ENCODE results near the gene TNRC6C. TPM values are rescaled to one million over a fixed set of nuclear protein-coding genes. Genes with fewer than 3 reads are reported as not detected.

TNRC6C gene
- total and polyA plus RNA-seq, 2 of the 13 experiments (the other 11 are each of a cell fraction or from before 2014, with no cell fraction given) = 0.66 to 4.9 TPM

DNA sequence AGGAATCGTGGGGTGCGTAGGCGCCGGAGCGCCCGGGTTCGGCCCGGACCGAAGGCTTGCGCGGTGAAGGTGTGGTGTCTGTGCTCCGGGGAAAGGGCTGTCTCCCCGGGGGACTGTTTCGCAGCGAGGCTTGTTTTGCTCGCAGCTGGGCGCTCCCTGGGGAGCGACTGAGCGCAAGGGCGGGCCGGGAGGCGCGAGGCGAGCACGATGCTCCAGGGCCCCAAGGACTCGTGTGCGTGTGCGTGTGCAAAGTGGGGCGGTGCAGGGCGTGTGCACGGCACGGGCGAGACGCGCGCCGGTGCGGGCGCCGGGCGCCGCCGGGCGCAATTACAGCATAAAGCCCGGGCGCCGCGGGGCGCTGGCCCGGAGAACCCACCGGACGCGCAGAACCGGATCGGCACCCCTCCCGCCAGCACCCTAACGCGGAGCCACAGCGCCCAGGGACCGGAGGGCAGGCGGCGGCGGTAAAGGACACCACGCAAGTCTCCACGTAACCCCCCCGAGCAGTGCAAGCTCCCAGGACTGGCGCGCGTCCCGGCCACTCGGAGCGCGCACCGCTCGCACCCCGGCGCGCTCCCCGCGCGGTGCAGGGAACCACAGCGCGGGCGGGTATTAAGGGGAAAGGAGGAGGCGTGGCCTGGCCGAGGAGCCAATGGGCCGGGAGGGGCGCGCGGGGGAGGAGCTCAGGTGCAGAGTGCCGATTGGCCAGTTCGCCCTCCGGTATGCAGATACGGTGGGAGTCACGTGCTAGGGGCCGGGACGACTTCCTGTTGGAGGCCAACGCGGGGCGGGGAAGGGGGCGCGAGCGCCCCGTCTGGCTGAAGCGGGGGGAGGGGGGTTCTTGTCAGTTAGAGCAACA lies at the start of gene TNRC6C (continued):
- TF ChIP-seq, protein P1, sequence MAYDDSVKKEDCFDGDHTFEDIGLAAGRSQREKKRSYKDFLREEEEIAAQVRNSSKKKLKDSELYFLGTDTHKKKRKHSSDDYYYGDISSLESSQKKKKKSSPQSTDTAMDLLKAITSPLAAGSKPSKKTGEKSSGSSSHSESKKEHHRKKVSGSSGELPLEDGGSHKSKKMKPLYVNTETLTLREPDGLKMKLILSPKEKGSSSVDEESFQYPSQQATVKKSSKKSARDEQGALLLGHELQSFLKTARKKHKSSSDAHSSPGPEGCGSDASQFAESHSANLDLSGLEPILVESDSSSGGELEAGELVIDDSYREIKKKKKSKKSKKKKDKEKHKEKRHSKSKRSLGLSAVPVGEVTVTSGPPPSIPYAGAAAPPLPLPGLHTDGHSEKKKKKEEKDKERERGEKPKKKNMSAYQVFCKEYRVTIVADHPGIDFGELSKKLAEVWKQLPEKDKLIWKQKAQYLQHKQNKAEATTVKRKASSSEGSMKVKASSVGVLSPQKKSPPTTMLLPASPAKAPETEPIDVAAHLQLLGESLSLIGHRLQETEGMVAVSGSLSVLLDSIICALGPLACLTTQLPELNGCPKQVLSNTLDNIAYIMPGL (CRISPR knock-in tag; IDR thresholded peaks at IDR 0.05; ENCODE audit: borderline replicate concordance in 1 of 2, low read depth in 1 of 2) = peak; percentile 71 to 84; a peak in 3 of 4 replicates
- TF ChIP-seq ZKSCAN8 (CRISPR knock-in tag; IDR thresholded peaks at IDR 0.05; ENCODE audit: borderline replicate concordance) (no peak), HNF1A (IDR thresholded peaks at IDR 0.05; ENCODE audit: low read depth) (no peak), HNF1A (CRISPR knock-in tag; IDR thresholded peaks at IDR 0.05; ENCODE audit: borderline replicate concordance) (peak; percentile 87), TGIF2 (CRISPR knock-in tag; IDR thresholded peaks at IDR 0.05) (peak; percentile 96), RARG (CRISPR knock-in tag; IDR thresholded peaks at IDR 0.05; ENCODE audit: low read depth) (no peak; the same call in 1 of the 2 replicates)
- TF ChIP-seq, protein P2, sequence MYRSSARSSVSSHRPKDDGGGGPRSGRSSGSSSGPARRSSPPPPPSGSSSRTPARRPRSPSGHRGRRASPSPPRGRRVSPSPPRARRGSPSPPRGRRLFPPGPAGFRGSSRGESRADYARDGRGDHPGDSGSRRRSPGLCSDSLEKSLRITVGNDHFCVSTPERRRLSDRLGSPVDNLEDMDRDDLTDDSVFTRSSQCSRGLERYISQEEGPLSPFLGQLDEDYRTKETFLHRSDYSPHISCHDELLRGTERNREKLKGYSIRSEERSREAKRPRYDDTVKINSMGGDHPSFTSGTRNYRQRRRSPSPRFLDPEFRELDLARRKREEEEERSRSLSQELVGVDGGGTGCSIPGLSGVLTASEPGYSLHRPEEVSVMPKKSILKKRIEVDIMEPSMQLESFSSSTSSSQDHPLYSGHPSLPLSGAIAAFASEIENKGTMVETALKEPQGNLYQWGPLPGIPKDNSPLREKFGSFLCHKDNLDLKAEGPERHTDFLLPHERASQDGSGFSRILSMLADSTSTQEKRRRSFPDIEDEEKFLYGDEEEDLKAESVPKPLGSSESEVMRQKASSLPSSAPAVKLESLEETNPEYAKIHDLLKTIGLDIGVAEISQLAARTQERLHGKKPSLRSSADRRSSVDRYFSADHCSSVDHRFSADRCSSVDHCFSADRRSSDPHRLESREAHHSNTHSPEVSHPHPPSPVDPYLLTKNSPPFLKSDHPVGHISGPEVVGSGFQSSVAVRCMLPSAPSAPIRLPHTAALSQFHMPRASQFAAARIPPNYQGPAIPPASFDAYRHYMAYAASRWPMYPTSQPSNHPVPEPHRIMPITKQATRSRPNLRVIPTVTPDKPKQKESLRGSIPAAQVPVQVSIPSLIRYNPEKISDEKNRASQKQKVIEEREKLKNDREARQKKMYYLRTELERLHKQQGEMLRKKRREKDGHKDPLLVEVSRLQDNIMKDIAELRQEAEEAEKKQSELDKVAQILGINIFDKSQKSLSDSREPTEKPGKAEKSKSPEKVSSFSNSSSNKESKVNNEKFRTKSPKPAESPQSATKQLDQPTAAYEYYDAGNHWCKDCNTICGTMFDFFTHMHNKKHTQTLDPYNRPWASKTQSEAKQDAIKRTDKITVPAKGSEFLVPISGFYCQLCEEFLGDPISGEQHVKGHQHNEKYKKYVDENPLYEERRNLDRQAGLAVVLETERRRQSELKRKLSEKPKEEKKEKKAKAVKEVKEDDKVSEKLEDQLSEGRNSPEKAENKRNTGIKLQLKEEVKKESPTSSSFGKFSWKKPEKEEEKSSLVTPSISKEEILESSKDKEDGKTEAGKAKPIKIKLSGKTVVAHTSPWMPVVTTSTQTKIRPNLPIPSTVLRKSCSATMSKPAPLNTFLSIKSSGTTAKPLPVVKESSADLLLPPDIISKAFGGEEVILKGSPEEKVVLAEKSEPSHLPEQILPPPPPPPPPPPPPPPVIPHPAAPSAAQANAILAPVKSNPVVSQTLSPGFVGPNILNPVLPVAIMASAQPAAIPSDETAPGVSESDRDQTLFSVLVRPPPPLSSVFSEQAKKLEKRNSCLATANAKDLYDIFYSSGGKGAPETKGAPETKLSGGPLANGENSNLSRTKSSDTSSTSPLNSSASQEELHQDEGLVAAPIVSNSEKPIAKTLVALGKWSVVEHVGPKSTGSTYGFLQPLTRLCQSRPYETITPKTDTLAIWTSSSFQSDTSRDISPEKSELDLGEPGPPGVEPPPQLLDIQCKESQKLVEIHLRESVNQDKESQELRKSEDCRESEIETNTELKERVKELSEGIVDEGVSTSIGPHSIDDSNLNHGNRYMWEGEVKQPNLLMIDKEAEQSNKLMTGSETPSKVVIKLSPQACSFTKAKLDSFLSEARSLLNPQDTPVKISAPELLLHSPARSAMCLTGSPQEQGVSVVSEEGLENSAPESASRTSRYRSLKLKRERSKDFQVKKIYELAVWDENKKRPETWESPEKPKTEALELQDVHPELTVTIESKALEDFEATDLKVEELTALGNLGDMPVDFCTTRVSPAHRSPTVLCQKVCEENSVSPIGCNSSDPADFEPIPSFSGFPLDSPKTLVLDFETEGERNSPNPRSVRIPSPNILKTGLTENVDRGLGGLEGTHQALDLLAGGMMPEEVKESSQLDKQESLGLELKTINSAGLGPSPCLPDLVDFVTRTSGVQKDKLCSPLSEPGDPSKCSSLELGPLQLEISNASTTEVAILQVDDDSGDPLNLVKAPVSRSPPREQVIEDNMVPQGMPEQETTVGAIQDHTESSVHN (CRISPR knock-in tag; IDR thresholded peaks at IDR 0.05) = peak; percentile 96; the same call in 1 of the 2 replicates
- TF ChIP-seq, protein P3, sequence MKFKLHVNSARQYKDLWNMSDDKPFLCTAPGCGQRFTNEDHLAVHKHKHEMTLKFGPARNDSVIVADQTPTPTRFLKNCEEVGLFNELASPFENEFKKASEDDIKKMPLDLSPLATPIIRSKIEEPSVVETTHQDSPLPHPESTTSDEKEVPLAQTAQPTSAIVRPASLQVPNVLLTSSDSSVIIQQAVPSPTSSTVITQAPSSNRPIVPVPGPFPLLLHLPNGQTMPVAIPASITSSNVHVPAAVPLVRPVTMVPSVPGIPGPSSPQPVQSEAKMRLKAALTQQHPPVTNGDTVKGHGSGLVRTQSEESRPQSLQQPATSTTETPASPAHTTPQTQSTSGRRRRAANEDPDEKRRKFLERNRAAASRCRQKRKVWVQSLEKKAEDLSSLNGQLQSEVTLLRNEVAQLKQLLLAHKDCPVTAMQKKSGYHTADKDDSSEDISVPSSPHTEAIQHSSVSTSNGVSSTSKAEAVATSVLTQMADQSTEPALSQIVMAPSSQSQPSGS (CRISPR knock-in tag; IDR thresholded peaks at IDR 0.05) = no peak
- TF ChIP-seq, protein P4, sequence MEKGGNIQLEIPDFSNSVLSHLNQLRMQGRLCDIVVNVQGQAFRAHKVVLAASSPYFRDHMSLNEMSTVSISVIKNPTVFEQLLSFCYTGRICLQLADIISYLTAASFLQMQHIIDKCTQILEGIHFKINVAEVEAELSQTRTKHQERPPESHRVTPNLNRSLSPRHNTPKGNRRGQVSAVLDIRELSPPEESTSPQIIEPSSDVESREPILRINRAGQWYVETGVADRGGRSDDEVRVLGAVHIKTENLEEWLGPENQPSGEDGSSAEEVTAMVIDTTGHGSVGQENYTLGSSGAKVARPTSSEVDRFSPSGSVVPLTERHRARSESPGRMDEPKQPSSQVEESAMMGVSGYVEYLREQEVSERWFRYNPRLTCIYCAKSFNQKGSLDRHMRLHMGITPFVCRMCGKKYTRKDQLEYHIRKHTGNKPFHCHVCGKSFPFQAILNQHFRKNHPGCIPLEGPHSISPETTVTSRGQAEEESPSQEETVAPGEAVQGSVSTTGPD (CRISPR knock-in tag; IDR thresholded peaks at IDR 0.05) = no peak
